Measurements from ENCODE around the gene LATS1.
"Not testable (repeated sequence)": the region's sequence is repeated elsewhere in the genome, so short reads cannot be mapped to it uniquely, and the experiment has no call there.

Gene LATS1

DNA sequence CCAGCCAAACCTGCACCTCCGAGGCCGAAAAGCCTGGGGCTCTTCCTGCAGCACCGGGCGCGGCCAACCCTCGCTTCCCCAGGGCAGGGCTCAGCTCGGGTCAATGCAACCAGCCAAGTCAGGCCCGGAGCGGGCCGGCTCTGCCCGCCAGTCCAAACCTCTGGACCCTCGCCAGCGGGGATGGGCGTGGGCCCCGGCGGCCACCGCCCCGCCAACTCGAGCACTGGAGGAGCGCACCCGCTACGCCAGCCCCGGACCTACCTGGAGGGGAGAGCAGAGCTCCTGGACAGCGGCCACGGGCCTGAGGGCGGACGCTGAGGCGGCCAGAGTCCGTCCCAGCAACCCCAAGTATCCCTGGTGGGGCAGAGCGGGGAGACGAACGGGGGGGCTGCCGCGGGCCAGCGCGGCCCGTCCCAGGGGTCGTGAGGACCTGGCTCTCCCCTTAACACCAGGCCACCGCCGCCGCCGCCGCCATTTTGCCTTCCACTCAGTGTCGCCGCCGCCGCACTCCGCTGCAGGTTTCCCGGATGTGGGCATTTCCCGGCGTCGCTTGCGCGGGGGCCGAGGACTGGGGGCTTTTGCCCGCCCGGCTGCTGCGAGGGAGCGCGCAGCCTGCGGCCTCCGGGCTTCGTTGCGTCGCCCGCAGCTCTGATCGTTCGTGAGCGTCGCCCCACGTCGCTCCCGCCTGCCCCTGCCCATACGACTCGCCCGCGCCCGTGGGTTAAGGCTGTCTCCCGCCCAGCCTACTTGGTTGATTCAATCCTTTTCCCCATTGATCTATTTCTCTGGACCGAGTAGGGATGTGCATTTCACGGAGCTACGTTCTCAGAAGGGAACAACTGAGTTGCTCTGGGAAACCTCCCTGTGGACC lies at the start of gene LATS1:
Gene LATS1 (minus strand): TSS at position 514 of the 871 bp plus-strand sequence. CDS start 15,975 bp downstream, outside the sequence.
- DNase-seq, result peak; percentile 86 to 90

- no peak for DNase-seq
These were observed 48.4 kb upstream of the LATS1 start for GRCh38 chr6:149766156-149766769.

DNA sequence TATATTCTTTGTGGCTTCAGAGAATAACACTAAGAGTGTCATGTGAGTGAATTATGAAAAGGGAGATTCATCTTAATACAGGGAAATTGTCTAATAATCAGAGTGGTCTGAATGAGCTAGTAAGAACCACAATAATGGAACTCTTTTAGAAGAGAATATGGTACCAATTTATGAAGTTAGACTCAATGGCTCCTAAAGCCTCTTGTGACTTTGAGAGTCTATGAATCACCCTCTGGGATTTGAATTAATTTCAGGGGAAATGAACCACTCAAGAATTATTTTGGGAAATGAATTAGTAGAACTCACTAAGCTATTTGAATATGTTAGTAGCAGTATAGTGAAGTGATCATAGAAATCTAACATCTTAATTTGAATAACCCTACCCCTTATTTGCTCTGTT lies 46.0 kb upstream of the LATS1 start:
- no peak for DNase-seq

- no peak for DNase-seq
These were observed 43.5 kb upstream of the LATS1 start for GRCh38 chr6:149761438-149761837.

GRCh38 chr6:149756261-149756636 lies 38.3 kb upstream of the LATS1 start:
- DNase-seq, result no peak

DNA sequence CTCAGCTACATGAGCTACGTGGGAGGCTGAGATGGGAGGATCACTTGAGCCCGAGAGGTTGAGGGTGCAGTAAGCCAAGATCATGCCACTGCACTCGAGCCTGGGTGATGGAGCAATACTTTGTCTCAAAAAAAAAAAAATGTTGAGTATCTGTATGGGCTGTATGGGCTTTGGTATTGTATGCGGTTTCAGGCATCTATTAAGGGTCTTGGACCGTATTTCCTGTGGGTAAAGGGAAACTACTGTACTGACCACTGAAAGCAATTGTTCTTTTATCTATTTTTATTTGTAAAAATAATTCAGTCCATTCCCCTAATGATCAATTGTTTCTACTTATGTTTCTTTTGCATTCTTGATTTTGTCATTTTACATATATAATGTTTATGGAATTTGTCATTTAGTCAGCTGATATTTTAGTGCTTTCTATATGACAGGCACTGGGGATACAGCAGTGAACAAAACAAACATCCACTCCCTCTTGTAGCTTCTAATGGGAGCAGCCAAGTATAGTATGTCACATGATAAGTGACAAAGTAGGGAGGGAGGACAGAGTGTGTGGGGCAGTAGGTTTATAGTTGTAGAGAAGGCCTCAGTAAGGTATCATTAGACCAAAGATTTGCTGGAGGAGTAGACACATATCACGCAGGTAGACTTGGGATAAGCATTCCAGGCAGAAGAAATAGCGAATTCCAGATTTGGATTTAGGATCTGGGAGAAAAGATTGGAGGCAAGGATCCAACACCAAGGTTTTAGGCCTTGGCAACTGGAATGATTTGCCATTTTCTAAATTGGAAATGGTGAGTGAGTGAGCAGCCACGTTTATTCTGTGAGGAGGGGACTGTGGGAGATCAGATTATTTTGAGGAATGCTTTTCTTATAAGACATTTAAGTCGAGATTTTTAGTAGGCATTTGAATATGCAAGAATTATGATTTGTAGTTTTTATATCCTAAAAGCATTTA lies 37.7 kb upstream of the LATS1 start:
- no peak for DNase-seq

DNA sequence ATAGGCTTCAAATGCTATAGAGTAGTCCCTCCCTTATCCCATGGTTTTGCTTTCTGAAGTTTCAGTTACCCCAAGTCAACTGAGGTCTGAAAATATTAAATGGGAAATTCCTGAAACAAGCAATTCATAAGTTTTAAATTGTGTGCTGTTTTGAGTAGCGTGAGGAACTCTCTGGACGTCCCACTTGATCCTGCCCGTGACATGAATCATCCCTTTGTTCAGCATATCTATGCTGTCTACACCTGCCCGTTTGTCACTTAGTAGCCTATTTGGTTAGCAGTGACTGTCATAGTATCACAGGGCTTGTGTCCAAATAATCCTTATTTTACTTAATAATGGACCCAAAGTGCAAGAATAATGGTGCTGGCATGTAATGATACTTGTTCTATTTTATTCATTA lies 36.6 kb upstream of the LATS1 start:
- no peak for DNase-seq

DNA sequence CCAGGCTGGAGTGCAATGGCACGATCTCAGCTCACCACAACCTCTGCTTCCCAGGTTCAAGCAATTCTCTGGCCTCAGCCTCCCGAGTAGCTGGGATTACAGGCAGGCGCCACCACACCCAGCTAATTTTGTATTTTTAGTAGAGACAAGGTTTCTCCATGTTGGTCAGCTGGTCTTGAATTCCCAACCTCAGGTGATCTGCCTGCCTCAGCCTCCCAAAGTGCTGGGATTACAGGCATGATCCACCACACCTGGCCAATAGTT lies 35.4 kb upstream of the LATS1 start:
- not testable (repeated sequence) for DNase-seq

DNA sequence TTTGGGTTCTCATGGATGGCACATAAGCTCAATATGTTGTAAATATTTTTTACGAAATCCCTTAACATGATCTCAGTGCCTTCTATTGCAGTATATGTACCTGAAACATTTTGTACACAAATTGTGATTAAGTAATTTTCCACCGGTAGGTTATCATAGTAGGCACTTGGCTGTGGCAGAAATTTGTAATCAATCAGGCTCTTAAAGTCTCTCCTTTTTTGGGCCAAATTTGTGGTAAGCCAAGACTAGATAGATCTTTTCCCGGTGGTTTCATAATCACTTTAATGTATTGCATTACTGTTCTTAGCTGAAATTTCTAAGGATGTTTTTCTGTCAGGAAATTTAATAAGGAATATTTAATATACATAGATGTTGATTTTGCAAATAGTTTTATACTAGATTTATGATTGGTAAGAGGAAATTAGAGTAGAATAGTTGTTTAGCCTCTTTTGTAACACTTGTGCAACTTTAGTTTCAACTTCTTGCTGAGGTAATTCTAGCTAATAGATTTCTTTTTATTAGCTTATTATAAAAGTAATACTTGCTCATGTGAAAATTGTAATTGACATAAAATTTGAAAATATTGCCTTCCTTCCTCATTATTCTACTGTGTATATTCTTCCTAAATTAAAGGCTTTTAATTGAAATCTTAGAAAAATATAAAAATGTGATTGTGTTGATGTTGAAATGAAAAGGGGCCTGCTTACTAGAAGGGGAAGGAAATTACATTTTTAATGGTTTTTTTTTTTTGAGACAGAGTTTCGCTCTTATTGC lies 34.9 kb upstream of the LATS1 start:
- no peak for DNase-seq

- DNase-seq, result not testable (repeated sequence)
These were observed 34.0 kb upstream of the LATS1 start for GRCh38 chr6:149751920-149752319.

GRCh38 chr6:149751239-149751638 lies 33.3 kb upstream of the LATS1 start:
- DNase-seq, result no peak

GRCh38 chr6:149750136-149750609 lies 32.3 kb upstream of the LATS1 start:
- DNase-seq, result peak; percentile 43 to 58

DNA sequence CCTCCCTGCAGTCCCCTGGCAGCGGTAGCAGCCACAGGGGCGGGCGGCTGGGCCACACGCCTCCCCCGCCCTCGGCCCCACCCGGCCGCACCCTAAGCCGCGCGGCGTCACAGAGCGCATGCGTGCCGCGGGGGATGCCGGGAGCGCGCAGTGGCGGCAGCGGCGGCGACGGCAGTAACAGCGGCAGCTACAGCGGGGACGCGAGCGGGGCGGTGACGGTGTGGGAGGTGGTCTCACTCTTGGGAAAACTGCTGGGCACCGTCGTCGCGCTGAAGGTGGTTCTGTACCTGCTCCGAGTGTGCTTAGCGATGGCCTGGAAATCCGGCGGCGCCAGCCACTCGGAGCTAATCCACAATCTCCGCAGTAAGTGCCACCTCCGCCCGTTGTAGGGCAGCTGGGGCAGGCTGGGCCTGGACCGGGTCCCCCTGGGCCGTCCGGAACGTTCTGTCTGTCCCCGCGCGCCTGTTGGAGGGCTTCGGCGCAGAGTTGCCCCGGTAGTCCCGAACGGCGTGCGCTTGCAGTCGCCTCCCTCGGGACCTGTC lies 31.8 kb upstream of the LATS1 start, which contains the start of gene PCMT1:
Gene PCMT1 (plus strand): TSS at position 148 of the 542 bp plus-strand sequence. CDS start 161 bp downstream, at position 309.
- peak; percentile 92 to 93 for DNase-seq

DNA sequence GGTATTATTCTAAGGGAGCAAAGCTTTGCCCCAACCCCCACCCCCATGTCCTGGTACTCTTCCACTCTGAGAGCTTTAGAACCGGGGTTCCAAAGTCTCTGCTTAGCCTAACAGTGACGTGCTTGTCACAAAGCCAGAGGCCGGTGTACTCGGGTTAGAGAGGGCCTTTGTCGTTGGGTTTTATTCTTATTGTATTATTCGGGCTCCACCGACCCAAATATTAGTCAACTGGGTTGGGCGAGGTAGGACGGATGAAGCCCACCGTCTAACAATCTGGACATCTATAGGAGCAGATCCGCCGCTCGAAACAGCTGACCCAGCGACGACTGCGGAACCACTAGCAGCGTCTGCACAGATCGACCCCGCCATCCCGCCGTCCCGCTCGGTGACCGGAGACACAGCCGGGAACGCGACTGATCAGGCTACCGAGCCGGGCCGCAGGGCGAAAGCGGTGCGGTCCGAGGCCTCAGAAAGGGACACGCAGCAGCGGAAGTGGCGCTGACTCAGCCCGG lies 31.2 kb upstream of the LATS1 start:
- DNase-seq, result not testable (repeated sequence)

DNA sequence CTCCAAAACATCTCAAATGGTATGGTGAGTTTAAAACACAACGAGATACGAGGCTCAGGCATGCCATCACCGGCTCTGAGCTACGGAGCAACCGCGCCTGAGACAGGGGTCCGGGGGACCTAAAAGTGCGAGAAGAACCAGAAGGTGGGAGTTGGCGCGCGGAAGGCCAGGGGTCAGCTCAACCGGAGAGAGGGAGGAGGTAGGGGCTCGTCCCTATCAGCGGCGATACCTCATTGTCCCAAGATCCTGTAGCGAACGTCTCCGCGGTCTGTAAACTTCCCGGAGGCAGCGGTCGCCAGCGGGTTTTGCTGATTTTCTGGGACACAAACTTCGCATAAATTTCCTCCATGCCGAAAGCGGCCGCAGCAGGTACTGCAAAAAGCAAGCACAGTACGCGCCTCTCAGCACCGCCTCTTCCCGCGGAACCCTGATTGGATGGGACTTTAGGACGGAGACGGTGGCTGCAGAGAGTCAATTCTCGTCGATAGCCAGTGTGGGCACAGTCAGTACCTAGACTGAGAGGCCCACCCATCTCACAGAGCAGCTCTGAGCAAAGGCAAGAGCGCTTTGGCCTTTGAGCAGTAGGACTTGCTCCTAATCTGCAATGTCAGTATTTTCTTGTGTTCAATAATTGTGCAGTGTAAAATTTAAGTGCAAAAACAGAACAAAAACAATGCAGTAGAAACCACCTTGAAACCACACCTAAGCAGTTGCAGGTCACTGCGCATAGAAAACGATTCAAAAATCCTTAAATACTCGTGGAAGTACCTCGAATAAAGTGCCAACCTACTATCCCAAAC lies 28.4 kb upstream of the LATS1 start, which contains the start of gene NUP43:
Gene NUP43 (minus strand): TSS at position 383 of the 800 bp plus-strand sequence. CDS start 34 bp downstream, at position 349.
- DNase-seq, result peak; percentile 92 to 94

DNA sequence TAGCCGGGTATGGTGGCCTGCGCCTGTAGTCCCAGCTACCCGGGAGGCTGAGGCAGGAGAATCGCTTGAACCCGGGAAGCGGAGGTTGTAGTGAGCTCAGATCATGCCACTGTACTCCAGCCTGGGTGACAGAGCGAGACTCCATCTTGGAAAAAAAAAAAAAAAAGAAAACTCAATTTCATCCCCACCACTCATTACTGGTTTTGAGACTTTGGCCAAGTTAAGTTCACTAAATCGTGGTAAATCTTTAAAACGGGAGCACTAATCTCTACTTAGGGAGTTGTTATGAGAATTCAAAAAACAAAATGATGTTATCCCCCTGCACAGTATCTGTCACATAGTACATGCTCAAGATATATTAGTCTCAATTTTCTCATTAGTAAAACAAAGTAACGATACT lies 27.4 kb upstream of the LATS1 start:
- not testable (repeated sequence) for DNase-seq

DNA sequence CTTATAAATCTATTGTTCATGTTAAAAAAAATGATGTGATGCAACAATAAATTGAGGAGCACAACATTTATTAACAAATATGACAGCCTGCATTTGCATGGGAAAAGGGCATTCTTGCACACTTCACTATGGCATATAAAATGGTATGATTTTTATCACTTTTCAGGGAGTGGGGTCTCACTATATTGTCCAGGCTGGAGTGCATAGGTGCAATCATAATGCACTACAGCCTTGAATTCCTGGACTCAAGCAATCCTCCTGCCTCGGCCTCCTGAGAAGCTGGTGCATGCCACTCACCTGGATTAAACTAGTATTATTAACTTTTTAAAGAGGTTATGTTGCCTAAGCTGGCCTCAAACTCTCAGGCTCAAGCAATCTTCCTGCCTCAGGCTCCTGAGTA lies 17.0 kb upstream of the LATS1 start:
- no peak for DNase-seq

- DNase-seq, result no peak
These were observed 15.3 kb upstream of the LATS1 start for GRCh38 chr6:149733089-149733720.

- no peak for DNase-seq
These were observed 11.9 kb upstream of the LATS1 start for GRCh38 chr6:149729824-149730223.
